Duodenal mucosa (tissue), 2 donors: Measurements from ENCODE around the gene RNF135.
"Not testable (repeated sequence)": the region's sequence is repeated elsewhere in the genome, so short reads cannot be mapped to it uniquely, and the experiment has no call there.

Source experiments
- H3K27ac ChIP-seq: one replicate; pipeline ENCODE4 v1.7.0; 2013; ENCODE audit warnings: low read depth, low read length
- H3K27me3 ChIP-seq, 2 donors: one replicate each; pipeline ENCODE4 v1.7.0; 2013; ENCODE audit warnings: low read length in 2 of 2, control low read depth in 1 of 2; ENCODE audit not compliant: insufficient read depth in 2 of 2, control insufficient read depth in 1 of 2
- H3K36me3 ChIP-seq, 2 donors: one replicate each; pipeline ENCODE4 v1.7.0; 2013; ENCODE audit warnings: low read length in 2 of 2, control low read depth in 1 of 2; ENCODE audit not compliant: insufficient read depth in 2 of 2, control insufficient read depth in 1 of 2
- H3K4me1 ChIP-seq, 2 donors: one replicate each; pipeline ENCODE4 v1.7.0; 2013; ENCODE audit warnings: low read length in 2 of 2, control low read depth in 1 of 2; ENCODE audit not compliant: insufficient read depth in 2 of 2, control insufficient read depth in 1 of 2
- H3K4me3 ChIP-seq, 2 donors: one replicate each; pipeline ENCODE4 v1.7.0; 2013; ENCODE audit warnings: low read length in 2 of 2, low read depth in 1 of 2
- H3K9ac ChIP-seq, 2 donors: one replicate each; pipeline ENCODE4 v1.7.0; 2013; ENCODE audit warnings: low read length in 2 of 2, low read depth in 1 of 2
- H3K9me3 ChIP-seq, 2 donors: one replicate each; pipeline ENCODE4 v1.7.0; 2013; ENCODE audit warnings: low read length in 2 of 2, control low read depth in 1 of 2; ENCODE audit not compliant: control insufficient read depth in 1 of 2

Gene RNF135

DNA sequence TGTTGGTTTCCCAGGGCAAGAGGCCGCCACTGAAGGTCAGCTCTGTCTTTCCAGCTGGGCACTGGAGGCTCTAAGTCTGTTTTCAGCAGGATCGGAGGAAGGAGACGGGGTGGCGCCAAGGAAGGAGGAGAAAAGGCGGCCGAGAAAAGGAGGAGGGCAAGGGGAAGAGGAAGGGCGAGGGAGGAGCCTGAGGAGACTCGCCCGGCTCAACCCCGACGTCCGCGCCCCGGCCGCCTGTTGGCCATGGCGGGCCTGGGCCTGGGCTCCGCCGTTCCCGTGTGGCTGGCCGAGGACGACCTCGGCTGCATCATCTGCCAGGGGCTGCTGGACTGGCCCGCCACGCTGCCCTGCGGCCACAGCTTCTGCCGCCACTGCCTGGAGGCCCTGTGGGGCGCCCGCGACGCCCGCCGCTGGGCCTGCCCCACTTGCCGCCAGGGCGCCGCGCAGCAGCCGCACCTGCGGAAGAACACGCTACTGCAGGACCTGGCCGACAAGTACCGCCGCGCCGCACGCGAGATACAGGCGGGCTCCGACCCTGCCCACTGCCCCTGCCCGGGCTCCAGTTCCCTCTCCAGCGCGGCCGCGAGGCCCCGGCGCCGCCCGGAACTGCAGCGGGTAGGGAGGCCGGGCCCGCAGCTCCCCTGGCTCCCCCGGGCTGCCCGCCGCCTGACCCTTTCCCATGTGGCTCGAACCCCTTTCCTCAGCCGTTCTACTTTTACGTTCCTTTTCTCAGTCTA lies at the start of gene RNF135:
Gene RNF135, plus strand, starts transcription at position 209 of the 737 bp plus-strand sequence. Its CDS starts 35 bp downstream, at position 244.
- Histone ChIP-seq H3K4me3 (peak within 1 kb of the TSS; percentile 68 to 81), H3K9me3 (no peaks in the 10 kb centered on the region), H3K36me3 (peaks cover 4 to 7% of the 10 kb centered on the region in 2 donors), H3K4me1 (peaks cover 6% of the 10 kb centered on the region in 2 donors), H3K27ac (peak within 1 kb of the TSS; percentile 98), H3K9ac (peak within 1 kb of the TSS; percentile 76 to 91), H3K27me3 (no peaks in the 10 kb centered on the region)

GRCh38 chr17:30921544-30922196 lies 49.2 kb upstream of the RNF135 start, which contains the start of gene ADAP2:
Gene ADAP2, plus strand, starts transcription at chr17:30921945. Its CDS starts 70 bp downstream, at chr17:30922015.
- peaks cover 5% of the 10 kb centered on the region in 2 donors for H3K4me1 ChIP-seq
- H3K4me3 ChIP-seq, result peak within 1 kb of the TSS; percentile 49 to 61
- no peak within 1 kb of the TSS for H3K27ac ChIP-seq
- no peaks in the 10 kb centered on the region for H3K9me3 ChIP-seq
- H3K27me3 ChIP-seq, result peaks cover 25% of the 10 kb centered on the region in 2 donors
- H3K9ac ChIP-seq, result peak within 1 kb of the TSS in 1 of 2 donors; percentile 1
- H3K36me3 ChIP-seq, result no peaks in the 10 kb centered on the region

DNA sequence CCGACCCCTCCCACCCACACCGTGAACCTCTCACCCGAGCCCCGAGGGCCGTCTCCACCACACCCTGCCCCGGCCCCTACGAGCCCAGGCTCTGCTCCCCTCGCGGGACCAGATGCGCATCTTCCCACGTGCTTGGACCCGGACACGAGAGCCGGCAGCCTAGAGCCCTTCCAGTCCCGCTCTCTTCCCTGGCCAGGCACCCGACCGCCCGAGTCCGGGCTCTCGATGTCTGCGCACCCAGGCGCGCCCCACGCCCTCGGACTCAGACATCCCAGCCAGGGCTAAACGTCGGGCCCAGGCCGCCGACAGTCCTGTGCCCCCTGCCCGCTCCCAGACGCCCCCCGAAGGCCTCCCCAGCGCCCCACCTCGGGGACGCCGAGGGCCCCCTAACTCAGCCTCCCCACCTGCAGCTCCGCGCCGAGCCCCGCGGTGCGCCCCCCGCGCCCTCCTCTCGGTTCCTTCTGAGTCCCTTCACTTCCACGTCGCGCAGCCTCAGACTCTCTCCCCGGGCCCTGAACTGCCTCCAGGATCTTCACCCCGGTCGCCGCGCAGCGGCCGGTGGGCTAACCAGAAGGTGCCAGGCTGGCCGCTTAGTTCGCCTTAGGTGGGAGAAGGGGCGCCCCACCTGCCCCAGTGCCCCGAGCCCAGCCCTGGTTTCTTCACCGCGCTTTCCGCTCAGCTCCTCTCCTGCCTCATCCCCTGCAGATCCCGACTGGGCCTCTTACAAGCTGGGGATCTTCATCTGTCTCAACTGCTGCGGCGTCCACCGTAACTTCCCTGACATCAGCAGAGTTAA lies 48.4 kb upstream of the RNF135 start:
- peaks cover 25% of the 10 kb centered on the region in 2 donors for H3K27me3 ChIP-seq
- H3K9me3 ChIP-seq, result no peaks in the 10 kb centered on the region
- peak overlapping the region; percentile 49 to 61 for H3K4me3 ChIP-seq
- no peak overlapping the region for H3K27ac ChIP-seq
- peaks cover 5% of the 10 kb centered on the region in 2 donors for H3K4me1 ChIP-seq
- H3K36me3 ChIP-seq, result no peaks in the 10 kb centered on the region
- peak overlapping the region in 1 of 2 donors; percentile 1 for H3K9ac ChIP-seq

- Histone ChIP-seq H3K9me3 (no peaks in the 10 kb centered on the region), H3K36me3 (no peaks in the 10 kb centered on the region), H3K4me3 (no peak overlapping the region), H3K9ac (no peak overlapping the region), H3K27ac (no peak overlapping the region), H3K27me3 (peaks cover 25% of the 10 kb centered on the region in 2 donors), H3K4me1 (peaks cover 5% of the 10 kb centered on the region in 2 donors)
Observed at GRCh38 chr17:30924341-30924740, 46.5 kb upstream of the RNF135 start.

DNA sequence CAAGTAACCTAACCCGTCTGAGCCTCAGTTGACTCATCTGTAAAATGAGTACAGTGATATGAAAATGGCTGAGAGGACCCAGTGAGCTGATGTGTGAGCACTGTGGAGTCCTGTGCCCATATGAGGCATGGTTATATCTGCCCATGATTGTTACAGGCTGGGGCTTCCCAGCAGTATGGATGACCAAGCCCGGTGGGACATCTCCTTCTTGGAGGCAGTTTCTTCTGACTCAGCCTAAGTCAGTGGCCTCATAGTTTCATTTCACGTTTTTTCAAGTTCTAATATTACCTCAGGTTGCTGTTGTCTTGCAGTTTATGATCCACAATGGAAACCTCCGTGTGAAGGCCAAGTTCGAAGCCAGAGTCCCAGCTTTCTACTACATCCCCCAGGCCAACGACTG lies 44.3 kb upstream of the RNF135 start:
- H3K27ac ChIP-seq, result no peak overlapping the region
- peaks cover 13 to 15% of the 10 kb centered on the region in 2 donors for H3K27me3 ChIP-seq
- peaks cover 0 to 4% of the 10 kb centered on the region in 2 donors for H3K36me3 ChIP-seq
- H3K4me3 ChIP-seq, result no peak overlapping the region
- H3K9me3 ChIP-seq, result no peaks in the 10 kb centered on the region
- peaks cover under 1 to 1% of the 10 kb centered on the region in 2 donors for H3K4me1 ChIP-seq
- H3K9ac ChIP-seq, result no peak overlapping the region

- Histone ChIP-seq H3K4me1 (no peaks in the 10 kb centered on the region), H3K27me3 (peaks cover 7 to 8% of the 10 kb centered on the region in 2 donors), H3K9ac (no peak overlapping the region), H3K9me3 (no peaks in the 10 kb centered on the region), H3K27ac (no peak overlapping the region), H3K36me3 (peaks cover 0 to 4% of the 10 kb centered on the region in 2 donors), H3K4me3 (no peak overlapping the region)
Observed at GRCh38 chr17:30927756-30928155, 43.1 kb upstream of the RNF135 start.

- peaks cover 0 to 5% of the 10 kb centered on the region in 2 donors for H3K27me3 ChIP-seq
- no peak overlapping the region for H3K9ac ChIP-seq
- no peak overlapping the region for H3K4me3 ChIP-seq
- H3K36me3 ChIP-seq, result peaks cover 0 to 4% of the 10 kb centered on the region in 2 donors
- no peaks in the 10 kb centered on the region for H3K4me1 ChIP-seq
- H3K27ac ChIP-seq, result no peak overlapping the region
- no peaks in the 10 kb centered on the region for H3K9me3 ChIP-seq
Observed at GRCh38 chr17:30928584-30928983, 42.3 kb upstream of the RNF135 start.

DNA sequence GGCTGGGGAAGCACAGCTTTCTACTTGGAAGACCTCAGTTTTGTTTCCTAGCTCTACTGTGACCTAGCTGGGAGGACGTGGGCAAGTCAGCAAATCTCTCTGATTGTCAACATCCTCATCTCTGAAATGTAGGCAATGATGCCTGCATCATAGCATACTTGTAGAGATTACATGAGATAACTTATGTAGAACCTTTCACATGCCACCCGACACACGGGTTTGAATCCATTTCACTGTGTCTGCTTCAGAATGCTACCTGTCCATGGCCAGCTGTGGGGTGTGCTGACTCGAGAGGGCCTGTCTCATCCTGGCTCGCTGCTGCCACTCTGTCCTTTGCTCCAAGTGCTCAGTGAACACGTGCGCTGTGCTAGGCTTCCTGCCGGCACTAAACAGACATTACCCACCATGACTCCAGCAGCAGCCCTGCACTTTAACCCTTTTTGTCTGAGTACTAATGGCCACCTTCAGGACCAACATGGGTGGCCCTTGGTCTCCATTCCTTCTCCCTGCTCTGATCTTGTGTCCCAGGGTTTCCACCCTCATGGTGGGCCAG lies 41.7 kb upstream of the RNF135 start:
- H3K27ac ChIP-seq, result no peak overlapping the region
- H3K36me3 ChIP-seq, result peaks cover 0 to 4% of the 10 kb centered on the region in 2 donors
- H3K4me1 ChIP-seq, result no peaks in the 10 kb centered on the region
- no peaks in the 10 kb centered on the region for H3K9me3 ChIP-seq
- H3K27me3 ChIP-seq, result peaks cover 0 to 3% of the 10 kb centered on the region in 2 donors
- H3K9ac ChIP-seq, result no peak overlapping the region
- no peak overlapping the region for H3K4me3 ChIP-seq

GRCh38 chr17:30929861-30930260 lies 41.0 kb upstream of the RNF135 start:
- H3K27me3 ChIP-seq, H3K9me3 ChIP-seq, H3K27ac ChIP-seq, H3K4me1 ChIP-seq, H3K36me3 ChIP-seq, H3K9ac ChIP-seq, H3K4me3 ChIP-seq: not testable (repeated sequence)
